ENCODE data around the gene PHF5A.

Gene PHF5A

GRCh38 chr22:41505511-41506220 is 37.2 kb upstream of the PHF5A start:
- Histone ChIP-seq H3K27ac (ENCODE audit: low read length) (no peak overlapping the region), H3K79me2 (ENCODE audit: insufficient read depth, low read length) (peaks cover 27% of the 10 kb centered on the region), H3K36me3 (ENCODE audit: insufficient read depth, low read length) (peaks cover 63% of the 10 kb centered on the region), H3K4me1 (ENCODE audit: insufficient read depth, low read length) (no peaks in the 10 kb centered on the region), H4K20me1 (ENCODE audit: insufficient read depth, low read length) (peaks cover 33% of the 10 kb centered on the region; the same call in 1 of the 2 replicates), H3K9me3 (ENCODE audit: insufficient read depth, low read length, severe bottlenecking) (no peaks in the 10 kb centered on the region), H3K9ac (ENCODE audit: low read depth, low read length) (no peak overlapping the region), H2AFZ (ENCODE audit: low read depth, low read length) (no peak overlapping the region), H3K4me2 (ENCODE audit: insufficient read depth, low read length) (no peak overlapping the region), H3K27me3 (ENCODE audit: insufficient read depth, low read length, poor library complexity) (no peaks in the 10 kb centered on the region), H3K4me3 (ENCODE audit: low read depth in 1 of 2, low read length in 2 of 2) (no peak overlapping the region)
- no peak for ATAC-seq (ENCODE audit: insufficient read depth, low read depth)
- DNase-seq: no peak
- TF ChIP-seq, protein P1, sequence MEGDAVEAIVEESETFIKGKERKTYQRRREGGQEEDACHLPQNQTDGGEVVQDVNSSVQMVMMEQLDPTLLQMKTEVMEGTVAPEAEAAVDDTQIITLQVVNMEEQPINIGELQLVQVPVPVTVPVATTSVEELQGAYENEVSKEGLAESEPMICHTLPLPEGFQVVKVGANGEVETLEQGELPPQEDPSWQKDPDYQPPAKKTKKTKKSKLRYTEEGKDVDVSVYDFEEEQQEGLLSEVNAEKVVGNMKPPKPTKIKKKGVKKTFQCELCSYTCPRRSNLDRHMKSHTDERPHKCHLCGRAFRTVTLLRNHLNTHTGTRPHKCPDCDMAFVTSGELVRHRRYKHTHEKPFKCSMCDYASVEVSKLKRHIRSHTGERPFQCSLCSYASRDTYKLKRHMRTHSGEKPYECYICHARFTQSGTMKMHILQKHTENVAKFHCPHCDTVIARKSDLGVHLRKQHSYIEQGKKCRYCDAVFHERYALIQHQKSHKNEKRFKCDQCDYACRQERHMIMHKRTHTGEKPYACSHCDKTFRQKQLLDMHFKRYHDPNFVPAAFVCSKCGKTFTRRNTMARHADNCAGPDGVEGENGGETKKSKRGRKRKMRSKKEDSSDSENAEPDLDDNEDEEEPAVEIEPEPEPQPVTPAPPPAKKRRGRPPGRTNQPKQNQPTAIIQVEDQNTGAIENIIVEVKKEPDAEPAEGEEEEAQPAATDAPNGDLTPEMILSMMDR (IDR thresholded peaks at IDR 0.05; ENCODE audit: borderline replicate concordance, extremely low read depth, low read length, poor library complexity, severe bottlenecking): no peak
- no peak for TF ChIP-seq EZH2 (IDR thresholded peaks at IDR 0.05; ENCODE audit: borderline replicate concordance, low read depth, low read length, severe bottlenecking)

GRCh38 chr22:41504816-41505215 is 36.3 kb upstream of the PHF5A start:
- no peaks in the 10 kb centered on the region for H3K27me3 ChIP-seq (ENCODE audit: insufficient read depth, low read length, poor library complexity)
- DNase-seq (no peak), ATAC-seq (ENCODE audit: insufficient read depth, low read depth) (no peak)
- no peak overlapping the region for H3K4me3 ChIP-seq (ENCODE audit: low read depth in 1 of 2, low read length in 2 of 2)
- peaks cover 27% of the 10 kb centered on the region for H3K79me2 ChIP-seq (ENCODE audit: insufficient read depth, low read length)
- H3K9me3 ChIP-seq (ENCODE audit: insufficient read depth, low read length, severe bottlenecking): no peaks in the 10 kb centered on the region
- H3K9ac ChIP-seq (ENCODE audit: low read depth, low read length): no peak overlapping the region
- TF ChIP-seq EZH2 (IDR thresholded peaks at IDR 0.05; ENCODE audit: borderline replicate concordance, low read depth, low read length, severe bottlenecking): no peak
- TF ChIP-seq, protein P1 (IDR thresholded peaks at IDR 0.05; ENCODE audit: borderline replicate concordance, extremely low read depth, low read length, poor library complexity, severe bottlenecking): no peak
- peaks cover 29% of the 10 kb centered on the region; the same call in 1 of the 2 replicates for H4K20me1 ChIP-seq (ENCODE audit: insufficient read depth, low read length)
- no peak overlapping the region for H2AFZ ChIP-seq (ENCODE audit: low read depth, low read length)
- H3K27ac ChIP-seq (ENCODE audit: low read length): no peak overlapping the region
- peaks cover 60% of the 10 kb centered on the region for H3K36me3 ChIP-seq (ENCODE audit: insufficient read depth, low read length)
- H3K4me2 ChIP-seq (ENCODE audit: insufficient read depth, low read length): no peak overlapping the region
- H3K4me1 ChIP-seq (ENCODE audit: insufficient read depth, low read length): no peaks in the 10 kb centered on the region

- no peaks in the 10 kb centered on the region for H3K9me3 ChIP-seq (ENCODE audit: insufficient read depth, low read length, severe bottlenecking)
- H4K20me1 ChIP-seq (ENCODE audit: insufficient read depth, low read length): peaks cover 33% of the 10 kb centered on the region; the same call in 1 of the 2 replicates
- DNase-seq (no peak), ATAC-seq (ENCODE audit: insufficient read depth, low read depth) (no peak)
- no peaks in the 10 kb centered on the region for H3K4me1 ChIP-seq (ENCODE audit: insufficient read depth, low read length)
- peaks cover 62% of the 10 kb centered on the region for H3K36me3 ChIP-seq (ENCODE audit: insufficient read depth, low read length)
- H3K4me3 ChIP-seq (ENCODE audit: low read depth in 1 of 2, low read length in 2 of 2): no peak overlapping the region
- TF ChIP-seq, protein P1 (IDR thresholded peaks at IDR 0.05; ENCODE audit: borderline replicate concordance, extremely low read depth, low read length, poor library complexity, severe bottlenecking): no peak
- TF ChIP-seq EZH2 (IDR thresholded peaks at IDR 0.05; ENCODE audit: borderline replicate concordance, low read depth, low read length, severe bottlenecking): no peak
- no peak overlapping the region for H3K9ac ChIP-seq (ENCODE audit: low read depth, low read length)
- H3K27me3 ChIP-seq (ENCODE audit: insufficient read depth, low read length, poor library complexity): no peaks in the 10 kb centered on the region
- peaks cover 31% of the 10 kb centered on the region for H3K79me2 ChIP-seq (ENCODE audit: insufficient read depth, low read length)
- no peak overlapping the region for H3K4me2 ChIP-seq (ENCODE audit: insufficient read depth, low read length)
- H2AFZ ChIP-seq (ENCODE audit: low read depth, low read length): no peak overlapping the region
- H3K27ac ChIP-seq (ENCODE audit: low read length): no peak overlapping the region
Measured at GRCh38 chr22:41504397-41504796, 35.9 kb upstream of the PHF5A start.
